ENCODE results near the gene EPHA8. TPM values are rescaled to one million over a fixed set of nuclear protein-coding genes. Genes with fewer than 3 reads are reported as not detected.
A peak's percentile ranks its signal among the peaks of the same experiment; 100 is the strongest.

Gene EPHA8
- total RNA-seq, 1 donor from 2014 or later, result 0.24 TPM

DNA sequence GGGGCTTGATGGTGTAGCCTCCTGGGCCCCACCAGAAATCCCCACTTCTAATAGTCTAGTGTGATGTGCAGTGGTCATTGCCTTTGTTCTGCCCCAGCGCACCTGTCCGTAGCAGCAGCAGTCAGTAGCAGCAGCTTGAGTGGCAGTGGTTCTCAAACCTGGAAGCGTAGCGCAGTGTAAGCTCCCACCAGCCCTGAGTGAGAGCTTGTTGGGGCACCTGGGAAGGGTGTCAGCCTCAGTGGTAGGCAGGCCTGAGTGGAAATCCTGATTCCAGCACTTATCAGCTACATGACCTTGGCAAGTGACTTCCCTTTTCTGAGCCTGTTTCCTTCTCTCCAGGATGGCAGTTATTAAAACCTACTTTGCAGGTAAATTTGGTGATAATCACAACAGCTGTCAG is 41.6 kb upstream of the EPHA8 start:
- Mint-ChIP-seq H3K4me3 (ENCODE audit: low read depth) (no peak overlapping the region), H3K36me3 (ENCODE audit: insufficient read depth) (peaks cover 21% of the 10 kb centered on the region), H3K9me3 (ENCODE audit: low read depth) (no peaks in the 10 kb centered on the region), H3K27ac (no peak overlapping the region), H3K4me1 (ENCODE audit: low read depth) (no peaks in the 10 kb centered on the region), H3K27me3 (no peaks in the 10 kb centered on the region)
- DNase-seq (ENCODE audit: low spot score, unreplicated experiment), result no peak
- no peak for TF ChIP-seq CTCF (IDR thresholded peaks at IDR 0.05; ENCODE audit: unreplicated experiment)

GRCh38 chr1:22522221-22522743 is 41.0 kb upstream of the EPHA8 start:
- TF ChIP-seq CTCF (IDR thresholded peaks at IDR 0.05; ENCODE audit: unreplicated experiment), result no peak

GRCh38 chr1:22524481-22524880 is 38.8 kb upstream of the EPHA8 start:
- H3K4me3 Mint-ChIP-seq (ENCODE audit: low read depth), result no peak overlapping the region
- H3K4me1 Mint-ChIP-seq (ENCODE audit: low read depth), result no peaks in the 10 kb centered on the region
- DNase-seq (ENCODE audit: low spot score, unreplicated experiment), result no peak
- H3K27me3 Mint-ChIP-seq, result no peaks in the 10 kb centered on the region
- peaks cover 18% of the 10 kb centered on the region for H3K36me3 Mint-ChIP-seq (ENCODE audit: insufficient read depth)
- TF ChIP-seq CTCF (IDR thresholded peaks at IDR 0.05; ENCODE audit: unreplicated experiment), result no peak
- no peak overlapping the region for H3K27ac Mint-ChIP-seq
- H3K9me3 Mint-ChIP-seq (ENCODE audit: low read depth), result no peaks in the 10 kb centered on the region

More at GRCh38 chr1:22522221-22522743, 41.0 kb upstream of the EPHA8 start:
- H3K27ac Mint-ChIP-seq, result no peak overlapping the region
- no peak for DNase-seq (ENCODE audit: low spot score, unreplicated experiment)
- H3K4me3 Mint-ChIP-seq (ENCODE audit: low read depth), result no peak overlapping the region
- no peaks in the 10 kb centered on the region for H3K9me3 Mint-ChIP-seq (ENCODE audit: low read depth)
- H3K4me1 Mint-ChIP-seq (ENCODE audit: low read depth), result no peaks in the 10 kb centered on the region
- H3K36me3 Mint-ChIP-seq (ENCODE audit: insufficient read depth), result peaks cover 20% of the 10 kb centered on the region
- no peaks in the 10 kb centered on the region for H3K27me3 Mint-ChIP-seq

DNA sequence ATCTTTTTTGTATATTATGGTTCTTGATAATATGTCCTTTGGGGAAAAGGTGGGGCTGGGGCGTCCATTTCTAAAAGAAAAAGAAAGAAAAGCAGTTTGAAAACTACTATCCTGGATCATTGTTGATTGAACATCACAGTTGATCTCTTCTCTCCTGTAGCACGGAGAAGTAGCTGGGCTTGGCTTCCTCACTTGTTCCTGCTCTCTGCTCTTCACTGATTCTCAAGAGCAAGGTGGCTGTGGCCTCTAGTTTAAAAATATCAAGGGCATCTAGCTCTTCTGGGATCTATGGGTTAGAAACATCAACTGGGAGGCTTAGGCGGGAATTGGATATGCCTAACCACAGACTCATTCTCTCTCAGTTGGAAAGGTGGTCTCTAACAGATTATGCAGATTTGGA is 38.1 kb upstream of the EPHA8 start:
- Mint-ChIP-seq H3K27me3 (no peaks in the 10 kb centered on the region), H3K36me3 (ENCODE audit: insufficient read depth) (peaks cover 20% of the 10 kb centered on the region), H3K27ac (peak overlapping the region; percentile 17), H3K4me3 (ENCODE audit: low read depth) (no peak overlapping the region), H3K4me1 (ENCODE audit: low read depth) (no peaks in the 10 kb centered on the region), H3K9me3 (ENCODE audit: low read depth) (no peaks in the 10 kb centered on the region)
- TF ChIP-seq CTCF (IDR thresholded peaks at IDR 0.05; ENCODE audit: unreplicated experiment), result no peak
- no peak for DNase-seq (ENCODE audit: low spot score, unreplicated experiment)

GRCh38 chr1:22525646-22526045 is 37.6 kb upstream of the EPHA8 start:
- Mint-ChIP-seq H3K27ac (peak overlapping the region; percentile 17), H3K36me3 (ENCODE audit: insufficient read depth) (peaks cover 18% of the 10 kb centered on the region)
- no peak for TF ChIP-seq CTCF (IDR thresholded peaks at IDR 0.05; ENCODE audit: unreplicated experiment)

More at GRCh38 chr1:22525646-22526045, 37.6 kb upstream of the EPHA8 start:
- Mint-ChIP-seq H3K9me3 (ENCODE audit: low read depth) (no peaks in the 10 kb centered on the region), H3K4me3 (ENCODE audit: low read depth) (no peak overlapping the region), H3K27me3 (no peaks in the 10 kb centered on the region), H3K4me1 (ENCODE audit: low read depth) (no peaks in the 10 kb centered on the region)
- DNase-seq (ENCODE audit: low spot score, unreplicated experiment), result no peak
